HG02571 (cell line): ENCODE results near the gene AGPAT3.
A peak's percentile ranks its signal among the peaks of the same experiment; 100 is the strongest.

Experiments
- ATAC-seq: cut with Tn5 transposase; IDR thresholded peaks from one replicate; pipeline ENCODE4 v1.9.1; 2021; ENCODE audit warnings: mild to moderate bottlenecking, moderate library complexity; ENCODE audit not compliant: unreplicated experiment

Gene AGPAT3

DNA sequence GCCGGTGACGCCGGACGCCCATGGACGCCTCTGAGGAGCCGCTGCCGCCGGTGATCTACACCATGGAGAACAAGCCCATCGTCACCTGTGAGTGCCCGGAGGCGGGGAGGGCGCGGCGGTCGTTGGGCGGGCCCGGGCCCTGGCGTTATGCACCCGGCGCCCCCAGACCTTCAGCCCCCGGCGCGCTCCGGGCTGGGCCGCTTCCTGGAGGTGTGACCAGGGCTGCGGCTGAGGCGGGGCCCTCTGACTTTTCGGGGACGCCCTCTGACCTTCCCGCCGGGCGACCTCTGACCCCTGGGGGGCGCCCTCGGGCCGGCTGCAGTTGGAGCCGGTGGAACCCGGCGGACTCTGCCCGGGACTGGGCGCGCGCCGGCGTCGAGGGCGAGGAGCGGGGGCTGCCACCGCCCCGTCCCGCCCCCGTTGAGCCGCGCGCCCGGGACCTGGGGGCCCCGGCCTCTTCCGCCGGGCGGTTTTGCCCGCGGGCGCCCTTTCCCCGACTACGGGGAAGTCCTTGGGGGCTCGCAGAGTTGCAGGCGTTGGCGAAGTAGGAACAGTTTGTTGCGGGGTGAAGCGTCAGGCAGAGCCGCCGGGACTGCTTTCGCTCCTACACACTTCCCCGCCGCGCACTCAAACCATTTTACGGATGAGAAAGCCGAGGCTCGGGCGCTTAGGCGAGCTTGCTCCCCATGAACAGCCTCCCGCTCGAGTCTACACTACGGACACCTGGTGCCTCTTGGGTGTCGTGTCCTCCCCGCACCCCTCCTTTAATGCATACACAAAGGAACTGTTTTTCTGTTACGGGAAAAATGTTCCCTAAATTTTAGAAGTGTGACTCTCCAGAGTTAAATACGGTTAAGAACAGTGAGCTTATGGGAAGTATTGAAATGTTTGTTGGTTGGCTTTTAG is 147.7 kb downstream of the AGPAT3 start:
- peak; percentile 54 for ATAC-seq

DNA sequence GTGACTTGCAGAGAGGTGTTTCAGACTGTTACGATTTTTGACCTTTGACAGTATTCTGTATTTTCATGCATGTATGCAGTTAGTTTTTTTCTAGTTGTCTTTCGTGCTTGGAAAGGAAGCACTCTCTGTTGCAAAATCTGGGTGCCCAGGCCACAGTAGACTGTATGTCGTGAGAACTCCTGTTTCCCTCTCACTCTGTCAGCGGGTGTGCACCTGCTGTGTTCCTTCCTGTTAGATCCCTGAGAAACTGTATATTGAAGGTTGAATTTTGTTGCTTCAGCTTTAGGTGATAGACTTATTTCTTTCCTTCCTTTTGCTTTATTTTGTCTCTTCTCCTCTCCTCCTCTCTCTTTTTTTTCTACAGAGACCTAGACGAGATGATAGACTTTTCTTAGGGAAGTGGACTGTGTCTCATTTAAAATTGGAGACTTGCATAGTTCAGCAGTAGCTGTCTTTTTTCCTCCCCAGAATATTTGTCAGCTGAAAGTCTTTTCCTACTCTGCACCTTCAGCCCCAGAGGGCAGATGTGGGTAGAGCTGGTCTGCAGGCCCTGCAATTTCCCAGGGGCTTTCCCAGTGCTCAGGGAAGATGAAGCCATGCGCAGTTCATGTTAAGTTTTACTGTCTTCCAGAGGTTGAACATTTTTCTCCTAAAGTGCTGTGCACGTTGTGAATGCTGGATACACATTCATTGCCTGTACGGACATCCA is 148.5 kb downstream of the AGPAT3 start:
- no peak for ATAC-seq

GRCh38 chr21:44017601-44018000 is 152.6 kb downstream of the AGPAT3 start:
- ATAC-seq, result no peak

DNA sequence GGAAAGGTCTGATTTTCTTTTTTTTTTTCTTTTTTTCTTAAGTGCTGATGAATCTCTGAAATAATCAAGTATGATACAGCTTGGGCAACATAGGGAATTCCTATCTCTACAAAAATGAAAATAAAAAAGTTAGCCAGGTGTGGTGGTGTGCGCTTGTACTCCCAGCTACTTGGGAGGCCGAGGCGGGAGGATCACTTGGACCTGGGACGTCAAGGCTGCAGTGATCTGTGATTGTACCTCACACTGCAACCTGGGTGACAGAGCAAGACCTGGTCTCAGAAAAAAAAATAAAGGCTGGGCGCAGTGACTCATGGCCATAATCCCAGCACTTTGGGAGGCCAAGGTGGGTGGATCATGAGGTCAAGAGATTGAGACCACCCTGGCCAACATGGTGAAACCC is 153.1 kb downstream of the AGPAT3 start:
- no peak for ATAC-seq

DNA sequence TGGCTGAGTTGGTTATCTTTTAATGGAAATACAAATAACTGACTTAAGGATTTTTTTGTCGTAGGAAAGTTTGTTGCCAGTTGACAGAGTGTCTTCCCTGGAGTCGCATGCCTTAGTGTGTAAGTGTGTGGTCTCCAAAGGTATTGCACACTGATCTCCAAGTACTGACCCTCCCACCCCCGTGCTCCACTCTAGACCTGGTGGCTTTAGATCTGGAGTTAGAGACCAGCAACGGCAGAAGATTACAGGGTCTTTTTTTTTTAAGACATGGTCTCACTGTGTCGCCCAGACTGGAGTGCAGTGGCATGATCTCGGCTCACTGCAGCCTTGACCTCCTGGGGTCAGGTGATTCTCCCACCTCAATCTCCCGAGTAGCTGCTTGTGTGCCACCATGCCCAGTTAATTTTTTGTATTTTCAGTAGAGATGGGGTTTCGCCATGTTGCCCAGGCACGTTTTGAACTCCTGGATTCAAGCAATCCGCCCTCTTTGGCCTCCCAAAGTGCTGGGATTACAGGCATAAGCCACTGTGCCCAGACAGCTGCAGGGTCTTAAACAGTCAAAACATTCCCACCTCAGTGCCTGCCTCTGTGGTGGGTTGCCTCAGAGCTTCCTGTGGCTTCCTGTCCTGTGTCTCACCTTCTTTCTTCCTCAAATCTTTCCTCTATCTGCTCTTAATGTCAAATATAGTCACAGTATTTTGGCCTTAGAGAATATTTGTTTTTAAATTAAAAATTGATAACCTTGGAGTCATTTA is 154.0 kb downstream of the AGPAT3 start:
- no peak for ATAC-seq

DNA sequence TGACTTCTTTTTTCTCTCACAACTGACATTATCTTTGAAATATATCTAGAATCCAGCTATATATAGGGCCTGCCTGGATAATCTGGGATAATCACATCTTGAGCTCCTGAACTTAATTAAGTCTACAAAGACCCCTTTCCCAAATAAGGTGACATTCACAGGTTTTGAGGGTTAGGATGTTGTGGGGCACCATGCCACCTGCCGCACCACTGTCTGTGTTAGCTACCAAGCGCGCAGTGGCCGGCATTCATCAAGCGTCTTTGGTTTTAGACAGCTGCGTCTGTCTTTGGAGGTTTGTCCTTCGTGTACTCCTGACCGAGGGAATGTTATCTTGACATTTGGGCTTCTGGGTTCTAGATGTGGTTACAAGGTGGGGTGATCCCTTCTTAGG is 154.5 kb downstream of the AGPAT3 start:
- no peak for ATAC-seq

DNA sequence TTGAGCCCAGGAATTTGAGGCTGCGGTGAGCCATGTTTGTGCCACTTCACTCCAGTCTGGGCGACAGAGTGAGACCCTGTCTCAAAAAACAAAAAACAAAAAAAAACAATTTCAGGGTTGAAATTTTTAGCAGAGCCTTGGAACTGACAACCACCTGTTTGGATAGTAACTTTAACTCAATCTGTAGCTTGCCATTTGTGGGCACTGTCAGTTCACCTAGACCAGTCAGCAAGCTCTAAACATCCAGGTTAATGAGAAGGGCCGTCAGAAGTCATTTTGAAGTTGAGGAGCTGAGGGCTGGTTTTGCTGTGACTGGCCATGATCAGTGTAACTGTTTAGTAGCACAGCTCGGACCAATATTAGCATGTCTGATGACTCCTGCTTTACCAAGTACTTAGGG is 155.5 kb downstream of the AGPAT3 start:
- no peak for ATAC-seq

- no peak for ATAC-seq
Measured at GRCh38 chr21:44021064-44021463, 156.0 kb downstream of the AGPAT3 start.

DNA sequence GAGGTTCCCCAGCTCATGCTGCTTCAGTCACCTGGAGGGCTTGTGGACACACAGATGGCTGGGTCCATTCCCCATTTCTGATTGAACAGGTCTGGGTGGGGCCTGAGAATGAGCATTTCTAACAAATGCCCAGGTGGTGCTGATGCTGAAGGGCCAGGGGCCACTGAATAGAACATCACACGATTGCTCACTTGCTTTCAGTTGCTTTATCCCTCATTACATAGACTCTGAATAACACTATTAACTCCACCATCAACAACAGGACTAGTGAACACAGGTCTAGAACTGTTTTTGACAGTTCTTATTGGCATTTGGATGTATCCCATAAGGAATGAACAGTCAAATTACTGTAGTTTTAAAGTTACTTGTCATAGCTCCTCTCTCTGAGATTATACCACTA is 159.2 kb downstream of the AGPAT3 start:
- no peak for ATAC-seq

DNA sequence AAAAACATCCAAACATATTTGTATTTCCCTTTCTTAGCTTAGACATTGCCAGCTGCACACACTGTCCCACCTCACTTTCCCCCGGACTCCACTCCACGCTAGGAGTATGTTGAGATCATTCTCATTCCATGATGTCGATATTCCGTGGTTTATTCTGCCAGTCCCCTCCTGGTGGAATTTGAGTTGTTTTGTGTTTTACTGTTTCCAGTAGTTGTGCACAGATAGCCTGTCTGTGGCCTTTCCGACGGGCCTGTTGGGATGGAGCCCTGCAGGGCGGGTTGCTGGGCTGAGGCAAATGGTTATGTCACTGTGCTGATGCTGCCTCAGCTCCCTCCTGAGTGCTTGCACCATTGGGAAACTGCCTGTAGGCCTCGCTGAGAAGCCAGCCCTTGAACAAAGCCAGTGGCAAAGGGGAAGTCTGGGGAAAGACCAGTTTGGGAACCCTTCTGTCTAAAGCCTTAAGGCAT is 159.9 kb downstream of the AGPAT3 start:
- ATAC-seq, result no peak

DNA sequence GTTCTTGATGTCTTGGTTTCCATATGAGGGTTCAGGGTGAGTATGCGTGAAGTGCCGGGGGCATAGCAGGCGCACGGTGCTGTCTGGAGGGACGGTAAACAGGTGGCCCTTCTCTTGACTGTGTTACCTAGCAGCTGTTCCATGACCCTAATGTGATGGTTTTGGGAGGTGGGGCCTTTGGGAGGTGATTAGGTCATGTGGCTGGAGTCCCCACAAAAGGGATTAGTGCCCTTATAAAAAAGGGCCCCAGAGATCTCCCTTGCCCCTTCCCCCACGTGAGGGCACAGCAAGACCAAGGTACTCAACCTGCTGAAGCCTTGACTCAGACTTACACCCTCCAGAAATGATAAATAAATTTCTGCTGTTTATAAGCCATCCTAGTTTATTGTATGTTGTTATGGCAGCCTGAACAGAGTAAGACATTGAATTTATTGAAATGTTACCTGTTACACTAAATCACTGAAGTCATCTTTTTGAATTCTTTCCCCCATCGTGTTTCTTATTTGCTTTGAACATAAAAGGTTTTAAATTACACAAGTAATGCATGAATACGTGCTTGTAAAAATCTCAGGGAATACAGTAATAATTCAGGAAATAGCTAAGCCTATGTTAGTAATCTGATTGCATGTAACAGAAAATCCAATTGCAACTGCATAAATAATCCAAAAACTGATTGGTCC is 162.7 kb downstream of the AGPAT3 start:
- no peak for ATAC-seq

DNA sequence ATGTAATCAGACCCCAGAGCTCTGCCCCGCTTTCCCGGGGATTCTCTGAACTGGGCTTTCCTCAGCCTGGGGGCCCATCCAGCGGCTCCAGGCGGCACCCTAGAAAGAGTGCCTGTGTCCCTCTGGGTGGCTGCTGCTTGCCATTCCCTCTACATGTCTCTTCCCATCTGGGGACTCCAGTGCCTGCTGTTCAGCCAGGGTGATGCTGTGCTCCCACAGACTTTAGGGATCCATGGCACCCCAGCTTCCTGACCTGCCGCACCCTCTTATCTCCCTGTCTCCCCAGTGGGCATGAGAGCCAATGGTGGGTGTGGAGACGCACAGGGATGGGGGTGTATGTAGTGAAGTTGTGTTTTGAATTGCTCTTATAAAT is 163.2 kb downstream of the AGPAT3 start:
- ATAC-seq, result no peak

DNA sequence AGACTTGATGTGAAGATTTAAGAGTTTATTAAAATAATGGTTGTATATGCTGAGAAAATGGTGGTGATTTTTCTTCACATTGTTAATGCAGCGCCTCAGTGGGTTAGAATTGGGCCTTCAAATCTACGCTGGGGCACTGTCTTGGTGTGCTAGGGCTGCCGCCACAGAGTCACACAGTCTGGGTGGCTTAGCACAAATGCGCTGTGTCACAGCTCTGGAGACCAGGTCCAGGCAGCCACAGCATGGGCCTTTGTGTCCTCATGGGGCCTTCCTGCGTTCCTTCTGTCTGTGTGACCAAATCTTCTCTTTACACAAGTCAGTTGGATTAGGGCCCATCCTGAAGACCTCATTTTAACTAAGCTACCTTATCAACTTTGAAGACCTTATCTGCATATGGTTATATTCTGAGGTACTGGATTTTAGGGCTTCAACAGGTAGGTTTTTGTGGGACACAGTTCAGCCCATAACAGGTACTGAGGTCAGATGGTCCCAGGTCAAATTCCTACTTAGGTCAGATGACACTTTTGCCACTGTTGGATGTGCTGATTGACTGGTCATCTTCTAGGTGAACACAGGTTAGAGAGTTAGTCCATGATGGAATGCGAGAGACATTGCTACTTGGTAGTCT is 164.6 kb downstream of the AGPAT3 start:
- no peak for ATAC-seq

GRCh38 chr21:44035244-44035643 is 170.2 kb downstream of the AGPAT3 start:
- ATAC-seq, result no peak
